NCI-H1105 treated with DMSO at 0.1 percent for 48 hours (cell line): ENCODE results near the gene COL4A5.
"Not testable (repeated sequence)": the region's sequence is repeated elsewhere in the genome, so short reads cannot be mapped to it uniquely, and the experiment has no call there.

Experiments
- DNase-seq: peaks from one replicate; lab custom pipeline; 2025; lab: John Stamatoyannopoulos, UW

Gene COL4A5

GRCh38 chrX:108439426-108439942 is at the start of gene COL4A5:
TSS of gene COL4A5 (plus strand) at chrX:108439838. CDS start at chrX:108440126, 288 bp downstream.
- DNase-seq: peak; percentile 73

- not testable (repeated sequence) for DNase-seq
Measured at GRCh38 chrX:108390976-108391717, 48.5 kb upstream of the COL4A5 start.

GRCh38 chrX:108396188-108396891 is 43.3 kb upstream of the COL4A5 start:
- DNase-seq: no peak

GRCh38 chrX:108396986-108397385 is 42.7 kb upstream of the COL4A5 start:
- no peak for DNase-seq

GRCh38 chrX:108397627-108398391 is 41.8 kb upstream of the COL4A5 start:
- no peak for DNase-seq

- no peak for DNase-seq
Measured at GRCh38 chrX:108399418-108400165, 40.0 kb upstream of the COL4A5 start.

- no peak for DNase-seq
Measured at GRCh38 chrX:108412783-108413182, 26.9 kb upstream of the COL4A5 start.

GRCh38 chrX:108415146-108415545 is 24.5 kb upstream of the COL4A5 start:
- DNase-seq: no peak

GRCh38 chrX:108415891-108416290 is 23.7 kb upstream of the COL4A5 start:
- no peak for DNase-seq

- DNase-seq: no peak
Measured at GRCh38 chrX:108417257-108417656, 22.4 kb upstream of the COL4A5 start.

- no peak for DNase-seq
Measured at GRCh38 chrX:108419401-108419800, 20.2 kb upstream of the COL4A5 start.

- DNase-seq: no peak
Measured at GRCh38 chrX:108420481-108420880, 19.2 kb upstream of the COL4A5 start.

- DNase-seq: no peak
Measured at GRCh38 chrX:108426262-108426661, 13.4 kb upstream of the COL4A5 start.

- no peak for DNase-seq
Measured at GRCh38 chrX:108435261-108435660, 4.4 kb upstream of the COL4A5 start.

- DNase-seq: no peak
Measured at GRCh38 chrX:108437349-108438109, 2.1 kb upstream of the COL4A5 start.

GRCh38 chrX:108438110-108438623 is 1.5 kb upstream of the COL4A5 start, which contains the start of gene COL4A6:
TSS of gene COL4A6 (minus strand) at chrX:108438422. CDS start at chrX:108438196, 226 bp downstream.
- DNase-seq: no peak

- DNase-seq: no peak
Measured at GRCh38 chrX:108439961-108440696, 491 bp downstream of the COL4A5 start.

GRCh38 chrX:108442901-108443464 is 3.3 kb downstream of the COL4A5 start:
- no peak for DNase-seq

- DNase-seq: no peak
Measured at GRCh38 chrX:108447303-108447702, 7.7 kb downstream of the COL4A5 start.

- DNase-seq: no peak
Measured at GRCh38 chrX:108453841-108454240, 14.2 kb downstream of the COL4A5 start.
